Stomach (tissue), 4 donors: Measurements from ENCODE around the gene SLC25A13.
A peak's percentile ranks its signal among the peaks of the same experiment; 100 is the strongest.

Source experiments
- CTCF ChIP-seq, 7 experiments: fragments of 450-650 bp in 4 of 7; fragments of 200-600 bp in 3 of 7; sonication (generic) in 3 of 7; IDR thresholded peaks; one replicate each; pipeline ENCODE4 v1.5.1; 2016 to 2019; ENCODE audit warnings: antibody characterized with exemption in 7 of 7, control low read depth in 2 of 7, mild to moderate bottlenecking in 1 of 7
- POLR2A ChIP-seq, 4 donors: fragments of 450-650 bp; IDR thresholded peaks; one replicate each; pipeline ENCODE4 v1.6.1; 2016; ENCODE audit warnings: antibody characterized with exemption in 4 of 4, control low read depth in 2 of 4, mild to moderate bottlenecking in 1 of 4, moderate library complexity in 1 of 4
- POLR2AphosphoS5 ChIP-seq, 3 donors: sonication (generic); formaldehyde crosslinking; IDR thresholded peaks; one replicate each; pipeline ENCODE4 v1.6.1; 2016; ENCODE audit warnings: antibody characterized with exemption in 3 of 3

- TF ChIP-seq CTCF (IDR thresholded peaks at IDR 0.05): no peak
- TF ChIP-seq POLR2AphosphoS5 (IDR thresholded peaks at IDR 0.05): peak in 2 of 3 donors; percentile 12 to 20
- TF ChIP-seq POLR2A (IDR thresholded peaks at IDR 0.05): no peak
Measured at GRCh38 chr7:96169439-96169838, 152.5 kb downstream of the SLC25A13 start.
